HEK293 (cell line): Measurements from ENCODE around the gene RAET1E.

Experiments used
- GLIS2 ChIP-seq: fragments of 450-650 bp; formaldehyde crosslinking; IDR thresholded peaks from 2 replicates; pipeline ENCODE4 v1.5.1; 2016; ENCODE audit warnings: missing biosample characterization, missing genetic modification characterization
- HOXD13 ChIP-seq: sonication (generic); formaldehyde crosslinking; IDR thresholded peaks from 2 replicates; pipeline ENCODE4 v1.8.0; 2022; ENCODE audit warnings: missing genetic modification reagents, borderline replicate concordance
- IKZF3 ChIP-seq: fragments of 450-650 bp; IDR thresholded peaks from 2 replicates; pipeline ENCODE4 v1.5.0; 2018; ENCODE audit warnings: missing biosample characterization, mild to moderate bottlenecking, missing genetic modification characterization, moderate library complexity
- KLF1 ChIP-seq: fragments of 450-650 bp; formaldehyde crosslinking; IDR thresholded peaks from 2 replicates; pipeline ENCODE4 v1.5.1; 2016; ENCODE audit warnings: missing biosample characterization, missing genetic modification characterization
- KLF16 ChIP-seq: fragments of 450-650 bp; formaldehyde crosslinking; IDR thresholded peaks from 2 replicates; pipeline ENCODE4 v1.5.1; 2017; ENCODE audit warnings: missing biosample characterization, missing genetic modification characterization
- OSR2 ChIP-seq: fragments of 450-650 bp; formaldehyde crosslinking; IDR thresholded peaks from 2 replicates; pipeline ENCODE4 v1.5.1; 2016; ENCODE audit warnings: missing biosample characterization, missing genetic modification characterization
- OVOL3 ChIP-seq: fragments of 450-650 bp; formaldehyde crosslinking; IDR thresholded peaks from 2 replicates; pipeline ENCODE4 v1.5.1; 2016; ENCODE audit warnings: missing biosample characterization, missing genetic modification characterization
- PRDM1 ChIP-seq: fragments of 450-650 bp; formaldehyde crosslinking; IDR thresholded peaks from 2 replicates; pipeline ENCODE4; 2016; ENCODE audit warnings: missing biosample characterization, missing genetic modification characterization
- SCRT1 ChIP-seq: fragments of 450-650 bp; formaldehyde crosslinking; IDR thresholded peaks from 2 replicates; pipeline ENCODE4 v1.5.1; 2016; ENCODE audit warnings: missing biosample characterization, missing genetic modification characterization, borderline replicate concordance
- TCF7L2 ChIP-seq: IDR thresholded peaks from 2 replicates; pipeline ENCODE4 v1.6.1; 2011; ENCODE audit warnings: low read depth, mild to moderate bottlenecking, inconsistent platforms, low read length, moderate library complexity, borderline replicate concordance
- WT1 ChIP-seq: fragments of 450-650 bp; formaldehyde crosslinking; IDR thresholded peaks from 2 replicates; pipeline ENCODE4 v1.5.1; 2016; ENCODE audit warnings: missing biosample characterization, missing genetic modification characterization
- ZBTB20 ChIP-seq: fragments of 450-650 bp; formaldehyde crosslinking; IDR thresholded peaks from 2 replicates; pipeline ENCODE4 v1.5.1; 2016; ENCODE audit warnings: missing biosample characterization, missing genetic modification characterization
- ZIC2 ChIP-seq: fragments of 450-650 bp; formaldehyde crosslinking; IDR thresholded peaks from 2 replicates; pipeline ENCODE4 v1.5.1; 2016; ENCODE audit warnings: missing biosample characterization, missing genetic modification characterization
- ZNF211 ChIP-seq: fragments of 450-650 bp; formaldehyde crosslinking; IDR thresholded peaks from 2 replicates; pipeline ENCODE4 v1.5.1; 2016; ENCODE audit warnings: low read depth, missing biosample characterization, missing genetic modification characterization
- ZNF341 ChIP-seq: fragments of 450-650 bp; formaldehyde crosslinking; IDR thresholded peaks from 2 replicates; pipeline ENCODE4; 2016; ENCODE audit warnings: low read depth, missing biosample characterization, missing genetic modification characterization
- ZNF366 ChIP-seq: fragments of 450-650 bp; formaldehyde crosslinking; conservative IDR thresholded peaks from 2 replicates; pipeline ENCODE4 v1.5.1; 2016; ENCODE audit warnings: missing biosample characterization, missing genetic modification characterization
- ZNF626 ChIP-seq: fragments of 450-650 bp; sonication (Bioruptor Pico); formaldehyde crosslinking; IDR thresholded peaks from 2 replicates; pipeline ENCODE4 v1.5.1; 2018; ENCODE audit warnings: missing biosample characterization, missing genetic modification characterization, inconsistent platforms
- ZNF660 ChIP-seq: fragments of 450-650 bp; IDR thresholded peaks from 2 replicates; pipeline ENCODE4 v1.5.1; 2018; ENCODE audit warnings: missing biosample characterization, mild to moderate bottlenecking, missing genetic modification characterization
- ZNF76 ChIP-seq: fragments of 450-650 bp; formaldehyde crosslinking; IDR thresholded peaks from 2 replicates; pipeline ENCODE4; 2016; ENCODE audit warnings: low read depth, missing biosample characterization, missing genetic modification characterization, borderline replicate concordance
- ZNF777 ChIP-seq: fragments of 450-650 bp; formaldehyde crosslinking; IDR thresholded peaks from 2 replicates; pipeline ENCODE4 v1.5.1; 2017; ENCODE audit warnings: missing biosample characterization, missing genetic modification characterization, borderline replicate concordance
- ZSCAN23 ChIP-seq: fragments of 450-650 bp; formaldehyde crosslinking; IDR thresholded peaks from 2 replicates; pipeline ENCODE4 v1.5.1; 2016; ENCODE audit warnings: missing biosample characterization, missing genetic modification characterization
- ZSCAN30 ChIP-seq: fragments of 450-650 bp; IDR thresholded peaks from 2 replicates; pipeline ENCODE4 v1.5.1; 2018; ENCODE audit warnings: missing biosample characterization, mild to moderate bottlenecking, missing genetic modification characterization, moderate library complexity
- ZXDB ChIP-seq: fragments of 450-650 bp; formaldehyde crosslinking; IDR thresholded peaks from 2 replicates; pipeline ENCODE4 v1.5.1; 2016; ENCODE audit warnings: missing biosample characterization, missing genetic modification characterization
- TF ChIP-seq, protein P1 (sequence below): fragments of 450-650 bp; formaldehyde crosslinking; IDR thresholded peaks from 2 replicates; pipeline ENCODE4 v1.5.1; 2016; ENCODE audit warnings: missing biosample characterization, missing genetic modification characterization, low read depth
- TF ChIP-seq, protein P2 (sequence below): fragments of 450-650 bp; formaldehyde crosslinking; IDR thresholded peaks from 2 replicates; pipeline ENCODE4 v1.5.1; 2016; ENCODE audit warnings: missing biosample characterization, missing genetic modification characterization
- TF ChIP-seq, protein P3 (sequence below): fragments of 450-650 bp; formaldehyde crosslinking; IDR thresholded peaks from 2 replicates; pipeline ENCODE4 v1.5.1; 2017; ENCODE audit warnings: missing biosample characterization, missing genetic modification characterization
- TF ChIP-seq, protein P4 (sequence below): fragments of 450-650 bp; formaldehyde crosslinking; IDR thresholded peaks from 2 replicates; pipeline ENCODE4 v1.5.1; 2016; ENCODE audit warnings: missing biosample characterization, missing genetic modification characterization
- TF ChIP-seq, protein P5 (sequence below): fragments of 450-650 bp; formaldehyde crosslinking; optimal IDR thresholded peaks from 2 replicates; pipeline ENCODE3; 2016; ENCODE audit warnings: missing biosample characterization, mild to moderate bottlenecking, missing genetic modification characterization
- TF ChIP-seq, protein P6 (sequence below): fragments of 450-650 bp; formaldehyde crosslinking; IDR thresholded peaks from 2 replicates; pipeline ENCODE4 v1.5.1; 2016; ENCODE audit warnings: missing biosample characterization, missing genetic modification characterization

The RAET1E gene

DNA sequence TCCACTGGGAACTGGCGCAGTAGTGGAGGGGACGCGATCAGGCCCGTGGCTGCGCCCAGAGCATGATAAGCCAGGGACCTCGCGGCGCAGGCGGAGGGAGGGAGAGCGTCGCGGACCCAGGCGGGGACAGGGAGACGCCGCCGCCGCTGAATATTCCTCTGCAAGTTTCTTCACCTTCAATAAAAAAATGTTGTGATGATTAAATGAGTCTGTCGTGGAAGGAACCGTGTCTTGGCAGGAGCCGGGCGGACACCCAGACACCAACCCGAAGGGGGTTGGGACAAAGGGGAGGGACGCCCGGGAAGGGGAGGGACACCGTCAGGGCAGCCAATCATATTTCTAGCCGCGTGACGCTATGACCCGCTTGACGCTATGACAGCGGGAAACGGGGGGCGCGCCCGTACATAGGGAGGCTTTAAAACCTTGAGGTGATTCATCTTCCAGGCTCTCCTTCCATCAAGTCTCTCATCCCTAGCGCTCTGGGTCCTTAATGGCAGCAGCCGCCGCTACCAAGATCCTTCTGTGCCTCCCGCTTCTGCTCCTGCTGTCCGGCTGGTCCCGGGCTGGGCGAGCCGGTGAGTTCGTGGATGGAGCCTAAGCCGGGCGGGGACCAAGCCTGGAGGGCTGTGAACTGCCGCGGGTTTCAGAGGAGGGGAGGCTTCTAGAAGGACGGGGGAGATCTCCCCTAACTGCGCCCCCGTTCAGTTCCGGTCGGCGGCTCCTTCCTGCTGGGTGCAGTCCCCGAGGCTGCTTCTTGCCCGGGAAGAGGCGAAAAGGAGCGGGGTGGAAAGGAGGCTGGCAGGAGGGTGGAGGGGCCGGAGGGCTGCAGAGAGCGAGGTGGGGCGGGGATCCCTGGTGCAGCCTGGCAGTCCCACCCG, 43.9 kb upstream of the RAET1E start, which contains the start of gene ULBP2 (continued):
- no peak for TF ChIP-seq ZNF211
- peak; percentile 41; the same call in 1 of the 2 replicates for TF ChIP-seq ZXDB
- TF ChIP-seq, protein P1, sequence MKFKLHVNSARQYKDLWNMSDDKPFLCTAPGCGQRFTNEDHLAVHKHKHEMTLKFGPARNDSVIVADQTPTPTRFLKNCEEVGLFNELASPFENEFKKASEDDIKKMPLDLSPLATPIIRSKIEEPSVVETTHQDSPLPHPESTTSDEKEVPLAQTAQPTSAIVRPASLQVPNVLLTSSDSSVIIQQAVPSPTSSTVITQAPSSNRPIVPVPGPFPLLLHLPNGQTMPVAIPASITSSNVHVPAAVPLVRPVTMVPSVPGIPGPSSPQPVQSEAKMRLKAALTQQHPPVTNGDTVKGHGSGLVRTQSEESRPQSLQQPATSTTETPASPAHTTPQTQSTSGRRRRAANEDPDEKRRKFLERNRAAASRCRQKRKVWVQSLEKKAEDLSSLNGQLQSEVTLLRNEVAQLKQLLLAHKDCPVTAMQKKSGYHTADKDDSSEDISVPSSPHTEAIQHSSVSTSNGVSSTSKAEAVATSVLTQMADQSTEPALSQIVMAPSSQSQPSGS (tag by site-specific recombination), result no peak
- TF ChIP-seq ZNF341 (tag by site-specific recombination), result peak; percentile 99
- no peak for TF ChIP-seq SCRT1
- no peak for TF ChIP-seq ZNF626
- no peak for TF ChIP-seq TCF7L2
- TF ChIP-seq, protein P2, sequence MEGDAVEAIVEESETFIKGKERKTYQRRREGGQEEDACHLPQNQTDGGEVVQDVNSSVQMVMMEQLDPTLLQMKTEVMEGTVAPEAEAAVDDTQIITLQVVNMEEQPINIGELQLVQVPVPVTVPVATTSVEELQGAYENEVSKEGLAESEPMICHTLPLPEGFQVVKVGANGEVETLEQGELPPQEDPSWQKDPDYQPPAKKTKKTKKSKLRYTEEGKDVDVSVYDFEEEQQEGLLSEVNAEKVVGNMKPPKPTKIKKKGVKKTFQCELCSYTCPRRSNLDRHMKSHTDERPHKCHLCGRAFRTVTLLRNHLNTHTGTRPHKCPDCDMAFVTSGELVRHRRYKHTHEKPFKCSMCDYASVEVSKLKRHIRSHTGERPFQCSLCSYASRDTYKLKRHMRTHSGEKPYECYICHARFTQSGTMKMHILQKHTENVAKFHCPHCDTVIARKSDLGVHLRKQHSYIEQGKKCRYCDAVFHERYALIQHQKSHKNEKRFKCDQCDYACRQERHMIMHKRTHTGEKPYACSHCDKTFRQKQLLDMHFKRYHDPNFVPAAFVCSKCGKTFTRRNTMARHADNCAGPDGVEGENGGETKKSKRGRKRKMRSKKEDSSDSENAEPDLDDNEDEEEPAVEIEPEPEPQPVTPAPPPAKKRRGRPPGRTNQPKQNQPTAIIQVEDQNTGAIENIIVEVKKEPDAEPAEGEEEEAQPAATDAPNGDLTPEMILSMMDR (tag by site-specific recombination), result 0 out of 2 replicates have a peak, but pooled peaks have one; percentile 6
- TF ChIP-seq GLIS2 (tag by site-specific recombination), result peak; percentile 60; the same call in 1 of the 2 replicates
- TF ChIP-seq KLF16 (tag by site-specific recombination), result no peak
- no peak for TF ChIP-seq ZNF777
- no peak; the same call in 1 of the 2 replicates for TF ChIP-seq ZNF76 (tag by site-specific recombination)
- peak; percentile 85 for TF ChIP-seq WT1 (tag by site-specific recombination)
- TF ChIP-seq HOXD13 (CRISPR knock-in tag), result no peak
- no peak for TF ChIP-seq IKZF3 (tag by site-specific recombination)
- TF ChIP-seq, protein P3, sequence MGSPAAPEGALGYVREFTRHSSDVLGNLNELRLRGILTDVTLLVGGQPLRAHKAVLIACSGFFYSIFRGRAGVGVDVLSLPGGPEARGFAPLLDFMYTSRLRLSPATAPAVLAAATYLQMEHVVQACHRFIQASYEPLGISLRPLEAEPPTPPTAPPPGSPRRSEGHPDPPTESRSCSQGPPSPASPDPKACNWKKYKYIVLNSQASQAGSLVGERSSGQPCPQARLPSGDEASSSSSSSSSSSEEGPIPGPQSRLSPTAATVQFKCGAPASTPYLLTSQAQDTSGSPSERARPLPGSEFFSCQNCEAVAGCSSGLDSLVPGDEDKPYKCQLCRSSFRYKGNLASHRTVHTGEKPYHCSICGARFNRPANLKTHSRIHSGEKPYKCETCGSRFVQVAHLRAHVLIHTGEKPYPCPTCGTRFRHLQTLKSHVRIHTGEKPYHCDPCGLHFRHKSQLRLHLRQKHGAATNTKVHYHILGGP (tag by site-specific recombination), result no peak
- TF ChIP-seq, protein P4, sequence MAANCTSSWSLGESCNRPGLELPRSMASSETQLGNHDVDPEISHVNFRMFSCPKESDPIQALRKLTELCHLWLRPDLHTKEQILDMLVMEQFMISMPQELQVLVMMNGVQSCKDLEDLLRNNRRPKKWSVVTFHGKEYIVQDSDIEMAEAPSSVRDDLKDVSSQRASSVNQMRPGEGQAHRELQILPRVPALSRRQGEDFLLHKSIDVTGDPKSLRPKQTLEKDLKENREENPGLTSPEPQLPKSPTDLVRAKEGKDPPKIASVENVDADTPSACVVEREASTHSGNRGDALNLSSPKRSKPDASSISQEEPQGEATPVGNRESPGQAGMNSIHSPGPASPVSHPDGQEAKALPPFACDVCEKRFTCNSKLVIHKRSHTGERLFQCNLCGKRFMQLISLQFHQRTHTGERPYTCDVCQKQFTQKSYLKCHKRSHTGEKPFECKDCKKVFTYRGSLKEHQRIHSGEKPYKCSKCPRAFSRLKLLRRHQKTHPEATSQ (tag by site-specific recombination), result no peak
- TF ChIP-seq OVOL3 (tag by site-specific recombination), result no peak
- TF ChIP-seq ZSCAN30 (tag by site-specific recombination), result 0 out of 2 replicates have a peak, but pooled peaks have one; percentile 8
- TF ChIP-seq OSR2 (tag by site-specific recombination), result peak; percentile 63
- TF ChIP-seq ZNF366 (tag by site-specific recombination), result peak; percentile 83
- TF ChIP-seq PRDM1, result no peak
- TF ChIP-seq, protein P5, sequence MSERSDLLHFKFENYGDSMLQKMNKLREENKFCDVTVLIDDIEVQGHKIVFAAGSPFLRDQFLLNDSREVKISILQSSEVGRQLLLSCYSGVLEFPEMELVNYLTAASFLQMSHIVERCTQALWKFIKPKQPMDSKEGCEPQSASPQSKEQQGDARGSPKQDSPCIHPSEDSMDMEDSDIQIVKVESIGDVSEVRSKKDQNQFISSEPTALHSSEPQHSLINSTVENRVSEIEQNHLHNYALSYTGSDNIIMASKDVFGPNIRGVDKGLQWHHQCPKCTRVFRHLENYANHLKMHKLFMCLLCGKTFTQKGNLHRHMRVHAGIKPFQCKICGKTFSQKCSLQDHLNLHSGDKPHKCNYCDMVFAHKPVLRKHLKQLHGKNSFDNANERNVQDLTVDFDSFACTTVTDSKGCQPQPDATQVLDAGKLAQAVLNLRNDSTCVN, result peak; percentile 69
- TF ChIP-seq ZIC2 (tag by site-specific recombination), result peak; percentile 53
- TF ChIP-seq ZSCAN23 (tag by site-specific recombination), result no peak
- TF ChIP-seq ZNF660 (tag by site-specific recombination), result no peak
- TF ChIP-seq, protein P6, sequence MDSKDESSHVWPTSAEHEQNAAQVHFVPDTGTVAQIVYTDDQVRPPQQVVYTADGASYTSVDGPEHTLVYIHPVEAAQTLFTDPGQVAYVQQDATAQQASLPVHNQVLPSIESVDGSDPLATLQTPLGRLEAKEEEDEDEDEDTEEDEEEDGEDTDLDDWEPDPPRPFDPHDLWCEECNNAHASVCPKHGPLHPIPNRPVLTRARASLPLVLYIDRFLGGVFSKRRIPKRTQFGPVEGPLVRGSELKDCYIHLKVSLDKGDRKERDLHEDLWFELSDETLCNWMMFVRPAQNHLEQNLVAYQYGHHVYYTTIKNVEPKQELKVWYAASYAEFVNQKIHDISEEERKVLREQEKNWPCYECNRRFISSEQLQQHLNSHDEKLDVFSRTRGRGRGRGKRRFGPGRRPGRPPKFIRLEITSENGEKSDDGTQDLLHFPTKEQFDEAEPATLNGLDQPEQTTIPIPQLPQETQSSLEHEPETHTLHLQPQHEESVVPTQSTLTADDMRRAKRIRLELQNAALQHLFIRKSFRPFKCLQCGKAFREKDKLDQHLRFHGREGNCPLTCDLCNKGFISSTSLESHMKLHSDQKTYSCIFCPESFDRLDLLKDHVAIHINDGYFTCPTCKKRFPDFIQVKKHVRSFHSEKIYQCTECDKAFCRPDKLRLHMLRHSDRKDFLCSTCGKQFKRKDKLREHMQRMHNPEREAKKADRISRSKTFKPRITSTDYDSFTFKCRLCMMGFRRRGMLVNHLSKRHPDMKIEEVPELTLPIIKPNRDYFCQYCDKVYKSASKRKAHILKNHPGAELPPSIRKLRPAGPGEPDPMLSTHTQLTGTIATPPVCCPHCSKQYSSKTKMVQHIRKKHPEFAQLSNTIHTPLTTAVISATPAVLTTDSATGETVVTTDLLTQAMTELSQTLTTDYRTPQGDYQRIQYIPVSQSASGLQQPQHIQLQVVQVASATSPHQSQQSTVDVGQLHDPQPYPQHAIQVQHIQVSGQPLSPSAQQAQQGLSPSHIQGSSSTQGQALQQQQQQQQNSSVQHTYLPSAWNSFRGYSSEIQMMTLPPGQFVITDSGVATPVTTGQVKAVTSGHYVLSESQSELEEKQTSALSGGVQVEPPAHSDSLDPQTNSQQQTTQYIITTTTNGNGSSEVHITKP (tag by site-specific recombination), result peak; percentile 94
- peak; percentile 78 for TF ChIP-seq ZBTB20 (tag by site-specific recombination)
- TF ChIP-seq KLF1, result peak; percentile 30
